HUES64 (cell line): ENCODE data around the gene S100A5.

ENCODE experiments used
- H3K27ac ChIP-seq: 2 replicates; pipeline ENCODE4 v1.7.0; 2013; ENCODE audit warnings: low read depth, low read length, inconsistent platforms
- H3K27me3 ChIP-seq: 2 replicates; pipeline ENCODE4 v1.6.1; 2013; ENCODE audit warnings: mild to moderate bottlenecking, low read length; ENCODE audit not compliant: insufficient read depth
- H3K36me3 ChIP-seq: 2 replicates; pipeline ENCODE4 v1.6.1; 2013; ENCODE audit warnings: mild to moderate bottlenecking, low read length; ENCODE audit not compliant: insufficient read depth
- H3K4me1 ChIP-seq: 2 replicates; pipeline ENCODE4 v1.6.1; 2013; ENCODE audit warnings: mild to moderate bottlenecking, low read length, moderate library complexity; ENCODE audit not compliant: insufficient read depth
- H3K4me3 ChIP-seq: 2 replicates; pipeline ENCODE4 v1.5.1; 2013; ENCODE audit warnings: mild to moderate bottlenecking, low read length, moderate library complexity
- H3K9ac ChIP-seq: 2 replicates; pipeline ENCODE4 v1.6.1; 2013; ENCODE audit warnings: mild to moderate bottlenecking, low read depth, low read length
- H3K9me3 ChIP-seq: 2 replicates; pipeline ENCODE4 v1.6.1; 2013; ENCODE audit warnings: low read depth, low read length; ENCODE audit not compliant: insufficient read depth
- WGBS: fragments of 150-250, 120-280 bp; methylation state at CpG from one replicate; pipeline ENCODE4 v1.1.7; 2013; ENCODE audit warnings: missing lambda C conversion rate; 5-methylcytosine and 5-hydroxymethylcytosine counted together

The S100A5 gene

GRCh38 chr1:153546371-153546770 is 5.6 kb upstream of the S100A5 start:
- Histone ChIP-seq H3K9ac (no peak overlapping the region), H3K9me3 (no peaks in the 10 kb centered on the region), H3K36me3 (no peaks in the 10 kb centered on the region; the same call in 1 of the 2 replicates), H3K27ac (no peak overlapping the region), H3K27me3 (no peaks in the 10 kb centered on the region), H3K4me1 (peaks cover 29% of the 10 kb centered on the region), H3K4me3 (no peak overlapping the region)
- WGBS, result 92% methylated on average over 8 of the region's 8 CpGs

DNA sequence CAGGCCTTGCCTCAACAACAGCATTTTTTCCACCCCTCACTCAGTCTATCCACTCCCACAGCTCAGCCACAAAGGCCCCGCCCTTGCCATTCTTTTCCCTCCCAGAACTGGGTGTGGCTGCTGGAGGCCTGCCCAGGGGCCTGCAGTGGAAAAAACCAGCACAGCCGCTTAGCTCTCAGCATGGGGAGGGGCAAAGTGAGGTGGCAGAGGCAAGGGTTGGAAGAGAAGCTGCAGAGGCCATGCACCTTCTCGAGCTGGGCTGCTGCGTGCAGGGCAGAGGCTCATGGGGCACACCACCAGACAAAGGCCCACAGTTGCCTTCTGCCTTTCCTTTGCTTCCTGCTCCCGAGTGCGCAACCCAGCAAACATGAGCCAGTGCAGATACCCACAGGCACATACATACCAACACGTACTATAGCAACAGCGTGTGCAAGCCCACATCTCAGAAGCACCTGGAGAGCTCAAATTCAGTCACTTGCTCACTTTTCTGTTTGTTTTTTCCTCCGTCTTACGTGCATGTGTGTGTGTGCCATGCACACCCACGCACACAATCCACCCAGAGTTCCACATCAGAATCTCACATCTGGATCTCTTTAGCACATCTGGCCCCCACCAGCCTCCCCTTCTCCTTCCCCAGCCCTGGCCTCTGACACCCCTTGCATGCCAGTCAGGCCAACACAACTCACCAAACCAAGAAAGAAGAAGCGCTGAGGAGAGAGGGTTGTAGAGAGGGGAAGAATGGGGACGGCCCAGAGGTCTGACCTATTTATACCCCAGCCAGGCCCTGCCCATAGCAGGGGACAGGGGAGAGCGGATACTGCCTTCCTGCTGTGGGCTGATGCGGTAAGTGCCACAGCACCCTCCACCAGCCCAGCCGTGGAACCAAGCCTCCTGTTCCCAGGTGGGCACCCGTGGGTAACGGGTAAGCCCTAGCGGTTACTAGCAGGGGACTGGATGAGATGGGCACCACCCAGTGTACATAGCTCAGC is 4.6 kb upstream of the S100A5 start, which contains the start of gene S100A4:
TSS of gene S100A4 (minus strand) at position 740 of the 989 bp plus-strand sequence. CDS start 1,012 bp downstream, outside the sequence.
- Histone ChIP-seq H3K9ac (peak within 1 kb of the TSS; percentile 34; the same call in 1 of the 2 replicates), H3K4me1 (peaks cover 27% of the 10 kb centered on the region)

GRCh38 chr1:153544453-153545066 is 3.8 kb upstream of the S100A5 start:
- Histone ChIP-seq H3K4me3 (peak overlapping the region; percentile 20; the same call in 1 of the 2 replicates), H3K9ac (no peak overlapping the region; the same call in 1 of the 2 replicates)
- whole genome bisulfite sequencing, result 74% methylated on average over 10 of the region's 10 CpGs

More for the DNA sequence above, 4.6 kb upstream of the S100A5 start, which contains the start of gene S100A4:
- H3K4me3 ChIP-seq, result peak within 1 kb of the TSS; percentile 24; the same call in 1 of the 2 replicates
- no peaks in the 10 kb centered on the region for H3K9me3 ChIP-seq
- H3K36me3 ChIP-seq, result no peaks in the 10 kb centered on the region; the same call in 1 of the 2 replicates
- peak within 1 kb of the TSS; percentile 31; the same call in 1 of the 2 replicates for H3K27ac ChIP-seq
- 67% methylated on average over 18 of the region's 19 CpGs for WGBS
- H3K27me3 ChIP-seq, result no peaks in the 10 kb centered on the region

GRCh38 chr1:153543736-153544135 is 3.0 kb upstream of the S100A5 start:
- H3K9ac ChIP-seq, result no peak overlapping the region
- H3K4me1 ChIP-seq, result peaks cover 15% of the 10 kb centered on the region
- H3K36me3 ChIP-seq, result no peaks in the 10 kb centered on the region; the same call in 1 of the 2 replicates
- no peaks in the 10 kb centered on the region for H3K9me3 ChIP-seq
- no peak overlapping the region for H3K27ac ChIP-seq
- 95% methylated on average over 4 of the region's 4 CpGs for WGBS
- no peaks in the 10 kb centered on the region for H3K27me3 ChIP-seq
- no peak overlapping the region for H3K4me3 ChIP-seq

More at GRCh38 chr1:153544453-153545066, 3.8 kb upstream of the S100A5 start:
- Histone ChIP-seq H3K36me3 (no peaks in the 10 kb centered on the region; the same call in 1 of the 2 replicates), H3K9me3 (no peaks in the 10 kb centered on the region), H3K27me3 (no peaks in the 10 kb centered on the region), H3K27ac (peak overlapping the region; percentile 31; the same call in 1 of the 2 replicates), H3K4me1 (peaks cover 22% of the 10 kb centered on the region)

GRCh38 chr1:153542956-153543711 is 2.4 kb upstream of the S100A5 start:
- Histone ChIP-seq H3K9ac (no peak overlapping the region), H3K4me3 (no peak overlapping the region), H3K9me3 (no peaks in the 10 kb centered on the region), H3K4me1 (peaks cover 19% of the 10 kb centered on the region), H3K27ac (no peak overlapping the region), H3K36me3 (no peaks in the 10 kb centered on the region; the same call in 1 of the 2 replicates), H3K27me3 (no peaks in the 10 kb centered on the region)
- 88% methylated on average over 13 of the region's 13 CpGs for WGBS

DNA sequence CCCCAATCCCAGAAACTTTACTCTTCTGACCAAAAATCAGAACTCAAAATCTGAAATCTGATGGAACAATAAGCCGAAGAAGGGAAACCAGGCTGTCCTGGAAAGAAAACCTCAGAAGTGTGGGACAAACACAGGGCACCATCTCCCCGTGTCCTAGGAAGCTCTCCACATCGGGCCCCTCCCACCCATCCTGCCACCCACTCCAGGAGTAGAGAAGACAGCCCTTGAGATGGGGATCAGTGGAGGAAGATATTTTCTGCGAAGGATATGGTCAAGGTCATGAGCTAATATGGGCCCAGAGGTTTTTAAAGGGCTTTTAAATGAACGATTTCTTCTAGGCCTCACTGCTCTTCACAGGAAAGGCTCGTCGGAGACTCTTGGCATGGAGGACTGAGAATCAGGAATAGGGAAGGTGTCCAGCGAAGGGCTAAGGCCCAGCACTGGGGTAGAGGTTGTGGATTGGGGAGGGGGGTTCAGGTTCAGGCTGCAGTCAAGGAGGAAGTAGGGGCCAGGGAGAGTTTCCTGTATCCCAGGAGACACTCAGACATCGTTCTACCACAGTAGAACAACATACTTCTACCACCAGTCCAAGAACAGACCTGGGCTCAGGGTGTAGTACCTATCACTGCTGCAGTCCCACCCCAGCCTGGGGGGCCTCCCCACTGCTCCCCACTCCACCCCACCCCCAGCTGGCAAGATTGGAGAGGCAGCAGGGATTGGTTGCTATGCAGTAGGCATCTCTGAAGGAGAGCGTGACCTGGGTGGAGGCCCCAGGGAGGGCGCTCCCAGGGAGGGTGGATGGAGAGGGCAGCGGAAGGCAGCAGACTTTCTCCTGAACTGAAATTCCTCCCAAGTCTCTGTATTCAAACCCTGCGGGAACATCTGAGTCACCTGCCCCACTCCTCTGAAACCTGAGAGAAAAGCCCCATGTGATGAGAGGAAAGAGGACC is 1.2 kb upstream of the S100A5 start:
- 90% methylated on average over 12 of the region's 13 CpGs for WGBS
- H3K4me3 ChIP-seq, result no peak overlapping the region
- no peak overlapping the region for H3K27ac ChIP-seq

DNA sequence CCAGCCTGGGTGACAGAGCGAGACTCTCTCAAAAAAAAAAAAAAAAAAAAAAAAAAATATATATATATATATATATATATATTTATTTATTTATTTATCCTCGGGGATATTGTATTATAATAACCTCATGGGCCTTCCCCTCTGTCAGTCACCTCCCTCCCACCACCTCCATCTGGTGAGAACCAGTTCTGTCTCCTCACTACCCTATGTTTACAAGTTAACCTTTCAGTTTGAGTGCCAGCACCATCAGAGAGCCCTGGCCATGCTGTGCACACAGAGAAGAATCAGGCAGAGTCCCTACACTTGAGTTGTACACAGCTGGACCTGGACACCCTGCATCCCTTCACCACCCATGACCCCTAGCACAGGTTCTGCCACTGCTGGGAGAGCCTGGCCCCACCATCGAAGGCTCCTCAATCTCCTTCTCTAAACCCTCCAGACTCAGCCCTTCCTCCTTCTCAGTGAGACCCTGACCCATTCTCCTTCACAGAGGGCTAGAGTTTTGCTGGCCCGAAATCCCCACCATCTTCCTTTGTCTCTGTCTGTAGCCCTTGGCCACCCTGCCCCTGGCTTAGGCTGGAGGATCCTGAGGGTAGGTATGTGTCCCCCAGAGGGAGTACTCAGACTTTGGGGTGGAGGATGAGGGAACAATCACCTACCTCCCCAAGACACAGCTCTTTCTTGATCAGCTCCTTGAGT is 1.2 kb downstream of the S100A5 start:
- H3K4me3 ChIP-seq, result no peak overlapping the region
- peaks cover 6% of the 10 kb centered on the region; the same call in 1 of the 2 replicates for H3K27me3 ChIP-seq
- WGBS, result 95% methylated on average over 3 of the region's 4 CpGs
- H3K4me1 ChIP-seq, result peaks cover 20% of the 10 kb centered on the region
- H3K27ac ChIP-seq, result no peak overlapping the region
- no peaks in the 10 kb centered on the region; the same call in 1 of the 2 replicates for H3K36me3 ChIP-seq
- no peaks in the 10 kb centered on the region for H3K9me3 ChIP-seq
- no peak overlapping the region for H3K9ac ChIP-seq

More for the DNA sequence above, 1.2 kb upstream of the S100A5 start:
- Histone ChIP-seq H3K4me1 (peaks cover 22% of the 10 kb centered on the region), H3K27me3 (no peaks in the 10 kb centered on the region), H3K9ac (no peak overlapping the region), H3K9me3 (no peaks in the 10 kb centered on the region), H3K36me3 (no peaks in the 10 kb centered on the region; the same call in 1 of the 2 replicates)

- Histone ChIP-seq H3K4me3 (no peak overlapping the region), H3K9me3 (no peaks in the 10 kb centered on the region), H3K27me3 (peaks cover 6% of the 10 kb centered on the region; the same call in 1 of the 2 replicates), H3K4me1 (peaks cover 23% of the 10 kb centered on the region), H3K27ac (no peak overlapping the region), H3K9ac (no peak overlapping the region), H3K36me3 (no peaks in the 10 kb centered on the region)
- WGBS, result 26% methylated on average over 5 of the region's 6 CpGs
Measured at GRCh38 chr1:153538315-153538821, 2.4 kb downstream of the S100A5 start.

DNA sequence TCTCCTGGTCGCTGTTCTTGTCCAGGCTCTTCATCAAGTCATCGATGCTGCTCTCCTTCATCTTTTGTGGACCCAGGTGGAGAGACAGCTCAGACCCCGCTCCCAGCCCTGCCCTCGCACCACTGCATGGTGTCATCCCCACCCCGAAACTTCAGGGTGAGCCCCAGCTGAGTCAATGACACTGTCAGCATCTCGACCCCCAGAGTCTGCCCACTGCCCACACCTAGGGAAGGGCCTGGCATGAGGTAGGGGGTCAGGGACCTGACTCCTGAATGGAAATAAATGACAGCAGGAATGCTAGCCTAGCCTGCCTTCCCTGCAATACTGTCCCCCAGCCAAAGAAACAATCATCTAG is 3.4 kb downstream of the S100A5 start:
- H3K9ac ChIP-seq, result no peak overlapping the region
- no peaks in the 10 kb centered on the region for H3K36me3 ChIP-seq
- peaks cover 30% of the 10 kb centered on the region for H3K4me1 ChIP-seq
- WGBS, result 94% methylated on average over 6 of the region's 6 CpGs
- H3K27me3 ChIP-seq, result peaks cover 6% of the 10 kb centered on the region; the same call in 1 of the 2 replicates
- no peaks in the 10 kb centered on the region for H3K9me3 ChIP-seq
- H3K4me3 ChIP-seq, result no peak overlapping the region
- H3K27ac ChIP-seq, result no peak overlapping the region
